HepG2 (cell line): ENCODE data around the gene CAMTA1. TPM values are rescaled to one million over a fixed set of nuclear protein-coding genes. Genes with fewer than 3 reads are reported as not detected.

Source experiments
- CAMTA2 ChIP-seq: sonication (generic); formaldehyde crosslinking; IDR thresholded peaks from 2 replicates; pipeline ENCODE4 v1.4.0; 2020; ENCODE audit warnings: mild to moderate bottlenecking, missing genetic modification reagents, borderline replicate concordance
- EEA1 ChIP-seq: sonication (generic); formaldehyde crosslinking; IDR thresholded peaks from 2 replicates; pipeline ENCODE4 v1.5.1; 2020; ENCODE audit warnings: mild to moderate bottlenecking, missing genetic modification reagents, borderline replicate concordance
- HMG20A ChIP-seq: IDR thresholded peaks from 2 replicates; pipeline ENCODE4 v1.6.1; 2016; ENCODE audit warnings: borderline replicate concordance
- HOXA3 ChIP-seq: sonication (generic); formaldehyde crosslinking; IDR thresholded peaks from 2 replicates; pipeline ENCODE4 v1.5.0; 2020; ENCODE audit warnings: missing genetic modification reagents
- HOXD1 ChIP-seq: sonication (generic); formaldehyde crosslinking; IDR thresholded peaks from 2 replicates; pipeline ENCODE4 v1.5.0; 2020; ENCODE audit warnings: missing genetic modification reagents
- KAT2B ChIP-seq: fragments of 150-350 bp; IDR thresholded peaks from 2 replicates; pipeline ENCODE4 v1.6.1; 2014; ENCODE audit warnings: low read depth, low read length, borderline replicate concordance
- MEIS2 ChIP-seq: sonication (generic); formaldehyde crosslinking; IDR thresholded peaks from 2 replicates; pipeline ENCODE4 v1.9.0; 2021; ENCODE audit warnings: mild to moderate bottlenecking, missing genetic modification reagents
- MIER2 ChIP-seq: IDR thresholded peaks from 2 replicates; pipeline ENCODE4 v1.6.1; 2016; ENCODE audit warnings: missing biosample characterization, missing genetic modification reagents
- NR2F6 ChIP-seq, 2 experiments: IDR thresholded peaks; 2 replicates each; pipeline ENCODE4 v1.6.1; 2016; ENCODE audit warnings: antibody characterized with exemption in 1 of 2, mild to moderate bottlenecking in 1 of 2
- SAFB2 ChIP-seq: sonication (generic); formaldehyde crosslinking; IDR thresholded peaks from 2 replicates; pipeline ENCODE4 v1.5.1; 2020; ENCODE audit warnings: missing genetic modification reagents, low read depth, mild to moderate bottlenecking, borderline replicate concordance
- SIN3B ChIP-seq: fragments of 150-350 bp; IDR thresholded peaks from 2 replicates; pipeline ENCODE4 v1.6.1; 2014; ENCODE audit warnings: low read length
- SMARCE1 ChIP-seq: fragments of 450-650 bp; IDR thresholded peaks from 2 replicates; pipeline ENCODE4 v1.6.1; 2017; ENCODE audit warnings: borderline replicate concordance
- SOX6 ChIP-seq, 2 experiments: fragments of 450-650 bp in 1 of 2; sonication (generic) in 1 of 2; formaldehyde crosslinking in 1 of 2; IDR thresholded peaks; 2 replicates each; pipeline versions ENCODE4 v1.4.0 to v1.6.1; 2017 to 2020; ENCODE audit warnings: antibody characterized with exemption in 1 of 2, mild to moderate bottlenecking in 1 of 2, missing genetic modification reagents in 1 of 2
- TAF15 ChIP-seq: fragments of 200-400 bp; formaldehyde crosslinking; IDR thresholded peaks from one replicate; pipeline ENCODE4 v1.6.1; 2018; ENCODE audit warnings: mild to moderate bottlenecking, low read depth, low read length; ENCODE audit not compliant: poor library complexity, severe bottlenecking
- ZNF383 ChIP-seq: sonication (generic); formaldehyde crosslinking; IDR thresholded peaks from 2 replicates; pipeline ENCODE4 v1.4.0; 2020; ENCODE audit warnings: missing genetic modification reagents, mild to moderate bottlenecking, borderline replicate concordance
- polyA plus RNA-seq, 8 experiments: library from polyadenylated mRNA; depleted of rRNA in 3 of 8; stranded (reverse) in 7 of 8; unstranded in 1 of 8; fragments of >200 nt; fragmentation: Illumina TruSeq in 4 of 8; extraction: Trizol in 4 of 8; gene quantifications; 2 replicates each; pipeline versions ENCODE4 v1.2.1 to v1.2.3, GENCODE V29; 2011 to 2016; ENCODE audit warnings: low read depth in 4 of 8, missing spikeins in 1 of 8, mixed read lengths in 1 of 8; ENCODE audit not compliant: insufficient read depth in 1 of 8
- total RNA-seq, 5 experiments: library from RNA; depleted of rRNA; stranded (reverse); fragments of >200 nt; fragmentation: Illumina TruSeq; extraction: Trizol; gene quantifications; 2 replicates each; pipeline ENCODE4 v1.2.3, GENCODE V29; 2016; ENCODE audit warnings: low read depth in 1 of 5
- TF ChIP-seq, protein P1 (sequence below): sonication (generic); formaldehyde crosslinking; IDR thresholded peaks from 2 replicates; pipeline ENCODE4 v1.4.0; 2020; ENCODE audit warnings: missing genetic modification reagents
- TF ChIP-seq, protein P2 (sequence below): sonication (generic); formaldehyde crosslinking; IDR thresholded peaks from 2 replicates; pipeline ENCODE4 v1.4.0; 2020; ENCODE audit warnings: mild to moderate bottlenecking, missing genetic modification reagents, borderline replicate concordance
- TF ChIP-seq, protein P3 (sequence below): sonication (generic); formaldehyde crosslinking; conservative IDR thresholded peaks from 2 replicates; pipeline ENCODE4 v1.8.0; 2022; ENCODE audit warnings: missing genetic modification reagents
- TF ChIP-seq, protein P4 (sequence below): sonication (generic); formaldehyde crosslinking; IDR thresholded peaks from 2 replicates; pipeline ENCODE4 v1.5.1; 2020; ENCODE audit warnings: mild to moderate bottlenecking, missing genetic modification reagents, borderline replicate concordance

Gene CAMTA1
- total and polyA plus RNA-seq, 2 of the 13 experiments (the other 11 are each of a cell fraction or from before 2014, with no cell fraction given) = 25.0 to 36.4 TPM

DNA sequence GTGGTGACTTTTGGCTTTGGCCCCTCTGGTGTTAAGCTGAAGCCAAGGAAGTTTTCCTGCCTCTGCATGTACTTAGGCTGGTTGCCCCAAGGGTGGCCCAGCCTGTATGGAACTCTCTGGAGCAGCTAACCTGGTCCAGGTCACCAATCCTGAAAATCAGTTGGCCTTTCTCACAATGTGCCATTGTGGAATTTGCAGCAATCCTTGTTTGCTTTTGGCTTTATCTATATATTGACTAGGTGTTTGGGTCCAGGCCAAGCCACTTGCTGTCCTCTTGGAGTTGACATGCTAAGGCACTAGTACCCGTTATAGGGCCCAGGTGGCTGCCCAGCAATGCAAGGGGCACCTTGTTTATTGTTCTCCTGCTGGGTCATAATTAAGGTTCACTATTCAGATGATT is 124.6 kb downstream of the CAMTA1 start (continued):
- TF ChIP-seq, protein P1, sequence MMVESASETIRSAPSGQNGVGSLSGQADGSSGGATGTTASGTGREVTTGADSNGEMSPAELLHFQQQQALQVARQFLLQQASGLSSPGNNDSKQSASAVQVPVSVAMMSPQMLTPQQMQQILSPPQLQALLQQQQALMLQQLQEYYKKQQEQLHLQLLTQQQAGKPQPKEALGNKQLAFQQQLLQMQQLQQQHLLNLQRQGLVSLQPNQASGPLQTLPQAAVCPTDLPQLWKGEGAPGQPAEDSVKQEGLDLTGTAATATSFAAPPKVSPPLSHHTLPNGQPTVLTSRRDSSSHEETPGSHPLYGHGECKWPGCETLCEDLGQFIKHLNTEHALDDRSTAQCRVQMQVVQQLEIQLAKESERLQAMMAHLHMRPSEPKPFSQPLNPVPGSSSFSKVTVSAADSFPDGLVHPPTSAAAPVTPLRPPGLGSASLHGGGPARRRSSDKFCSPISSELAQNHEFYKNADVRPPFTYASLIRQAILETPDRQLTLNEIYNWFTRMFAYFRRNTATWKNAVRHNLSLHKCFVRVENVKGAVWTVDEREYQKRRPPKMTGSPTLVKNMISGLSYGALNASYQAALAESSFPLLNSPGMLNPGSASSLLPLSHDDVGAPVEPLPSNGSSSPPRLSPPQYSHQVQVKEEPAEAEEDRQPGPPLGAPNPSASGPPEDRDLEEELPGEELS (CRISPR knock-in tag) = peak; percentile 62
- TF ChIP-seq HOXD1 (CRISPR knock-in tag) (no peak), MEIS2 (peak; percentile 67; the same call in 1 of the 2 replicates), SIN3B (no peak), MIER2 (peak; percentile 58; the same call in 1 of the 2 replicates), ZNF383 (no peak), HMG20A (CRISPR knock-in tag) (peak; percentile 57; the same call in 1 of the 2 replicates), SAFB2 (no peak), EEA1 (CRISPR knock-in tag) (no peak), SOX6 (IDR thresholded peaks at IDR 0.05) (no peak), SOX6 (CRISPR knock-in tag; IDR thresholded peaks at IDR 0.05) (peak; percentile 87), CAMTA2 (no peak), HOXA3 (CRISPR knock-in tag) (0 out of 2 replicates have a peak, but pooled peaks have one; percentile 46), TAF15 (no peak), NR2F6 (IDR thresholded peaks at IDR 0.05) (peak; percentile 77), NR2F6 (CRISPR knock-in tag; IDR thresholded peaks at IDR 0.05) (peak; percentile 72), KAT2B (peak; percentile 79), SMARCE1 (no peak)
- TF ChIP-seq, protein P2, sequence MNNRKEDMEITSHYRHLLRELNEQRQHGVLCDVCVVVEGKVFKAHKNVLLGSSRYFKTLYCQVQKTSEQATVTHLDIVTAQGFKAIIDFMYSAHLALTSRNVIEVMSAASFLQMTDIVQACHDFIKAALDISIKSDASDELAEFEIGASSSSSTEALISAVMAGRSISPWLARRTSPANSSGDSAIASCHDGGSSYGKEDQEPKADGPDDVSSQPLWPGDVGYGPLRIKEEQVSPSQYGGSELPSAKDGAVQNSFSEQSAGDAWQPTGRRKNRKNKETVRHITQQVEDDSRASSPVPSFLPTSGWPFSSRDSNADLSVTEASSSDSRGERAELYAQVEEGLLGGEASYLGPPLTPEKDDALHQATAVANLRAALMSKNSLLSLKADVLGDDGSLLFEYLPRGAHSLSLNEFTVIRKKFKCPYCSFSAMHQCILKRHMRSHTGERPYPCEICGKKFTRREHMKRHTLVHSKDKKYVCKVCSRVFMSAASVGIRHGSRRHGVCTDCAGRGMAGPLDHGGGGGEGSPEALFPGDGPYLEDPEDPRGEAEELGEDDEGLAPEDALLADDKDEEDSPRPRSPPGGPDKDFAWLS = no peak
- TF ChIP-seq, protein P3, sequence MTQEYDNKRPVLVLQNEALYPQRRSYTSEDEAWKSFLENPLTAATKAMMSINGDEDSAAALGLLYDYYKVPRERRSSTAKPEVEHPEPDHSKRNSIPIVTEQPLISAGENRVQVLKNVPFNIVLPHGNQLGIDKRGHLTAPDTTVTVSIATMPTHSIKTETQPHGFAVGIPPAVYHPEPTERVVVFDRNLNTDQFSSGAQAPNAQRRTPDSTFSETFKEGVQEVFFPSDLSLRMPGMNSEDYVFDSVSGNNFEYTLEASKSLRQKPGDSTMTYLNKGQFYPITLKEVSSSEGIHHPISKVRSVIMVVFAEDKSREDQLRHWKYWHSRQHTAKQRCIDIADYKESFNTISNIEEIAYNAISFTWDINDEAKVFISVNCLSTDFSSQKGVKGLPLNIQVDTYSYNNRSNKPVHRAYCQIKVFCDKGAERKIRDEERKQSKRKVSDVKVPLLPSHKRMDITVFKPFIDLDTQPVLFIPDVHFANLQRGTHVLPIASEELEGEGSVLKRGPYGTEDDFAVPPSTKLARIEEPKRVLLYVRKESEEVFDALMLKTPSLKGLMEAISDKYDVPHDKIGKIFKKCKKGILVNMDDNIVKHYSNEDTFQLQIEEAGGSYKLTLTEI (CRISPR knock-in tag) = no peak
- TF ChIP-seq, protein P4, sequence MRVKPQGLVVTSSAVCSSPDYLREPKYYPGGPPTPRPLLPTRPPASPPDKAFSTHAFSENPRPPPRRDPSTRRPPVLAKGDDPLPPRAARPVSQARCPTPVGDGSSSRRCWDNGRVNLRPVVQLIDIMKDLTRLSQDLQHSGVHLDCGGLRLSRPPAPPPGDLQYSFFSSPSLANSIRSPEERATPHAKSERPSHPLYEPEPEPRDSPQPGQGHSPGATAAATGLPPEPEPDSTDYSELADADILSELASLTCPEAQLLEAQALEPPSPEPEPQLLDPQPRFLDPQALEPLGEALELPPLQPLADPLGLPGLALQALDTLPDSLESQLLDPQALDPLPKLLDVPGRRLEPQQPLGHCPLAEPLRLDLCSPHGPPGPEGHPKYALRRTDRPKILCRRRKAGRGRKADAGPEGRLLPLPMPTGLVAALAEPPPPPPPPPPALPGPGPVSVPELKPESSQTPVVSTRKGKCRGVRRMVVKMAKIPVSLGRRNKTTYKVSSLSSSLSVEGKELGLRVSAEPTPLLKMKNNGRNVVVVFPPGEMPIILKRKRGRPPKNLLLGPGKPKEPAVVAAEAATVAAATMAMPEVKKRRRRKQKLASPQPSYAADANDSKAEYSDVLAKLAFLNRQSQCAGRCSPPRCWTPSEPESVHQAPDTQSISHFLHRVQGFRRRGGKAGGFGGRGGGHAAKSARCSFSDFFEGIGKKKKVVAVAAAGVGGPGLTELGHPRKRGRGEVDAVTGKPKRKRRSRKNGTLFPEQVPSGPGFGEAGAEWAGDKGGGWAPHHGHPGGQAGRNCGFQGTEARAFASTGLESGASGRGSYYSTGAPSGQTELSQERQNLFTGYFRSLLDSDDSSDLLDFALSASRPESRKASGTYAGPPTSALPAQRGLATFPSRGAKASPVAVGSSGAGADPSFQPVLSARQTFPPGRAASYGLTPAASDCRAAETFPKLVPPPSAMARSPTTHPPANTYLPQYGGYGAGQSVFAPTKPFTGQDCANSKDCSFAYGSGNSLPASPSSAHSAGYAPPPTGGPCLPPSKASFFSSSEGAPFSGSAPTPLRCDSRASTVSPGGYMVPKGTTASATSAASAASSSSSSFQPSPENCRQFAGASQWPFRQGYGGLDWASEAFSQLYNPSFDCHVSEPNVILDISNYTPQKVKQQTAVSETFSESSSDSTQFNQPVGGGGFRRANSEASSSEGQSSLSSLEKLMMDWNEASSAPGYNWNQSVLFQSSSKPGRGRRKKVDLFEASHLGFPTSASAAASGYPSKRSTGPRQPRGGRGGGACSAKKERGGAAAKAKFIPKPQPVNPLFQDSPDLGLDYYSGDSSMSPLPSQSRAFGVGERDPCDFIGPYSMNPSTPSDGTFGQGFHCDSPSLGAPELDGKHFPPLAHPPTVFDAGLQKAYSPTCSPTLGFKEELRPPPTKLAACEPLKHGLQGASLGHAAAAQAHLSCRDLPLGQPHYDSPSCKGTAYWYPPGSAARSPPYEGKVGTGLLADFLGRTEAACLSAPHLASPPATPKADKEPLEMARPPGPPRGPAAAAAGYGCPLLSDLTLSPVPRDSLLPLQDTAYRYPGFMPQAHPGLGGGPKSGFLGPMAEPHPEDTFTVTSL (CRISPR knock-in tag) = peak; percentile 77
